Measurements from ENCODE around the gene FXR1.
"Not testable (repeated sequence)": the region's sequence is repeated elsewhere in the genome, so short reads cannot be mapped to it uniquely, and the experiment has no call there.

Gene FXR1

DNA sequence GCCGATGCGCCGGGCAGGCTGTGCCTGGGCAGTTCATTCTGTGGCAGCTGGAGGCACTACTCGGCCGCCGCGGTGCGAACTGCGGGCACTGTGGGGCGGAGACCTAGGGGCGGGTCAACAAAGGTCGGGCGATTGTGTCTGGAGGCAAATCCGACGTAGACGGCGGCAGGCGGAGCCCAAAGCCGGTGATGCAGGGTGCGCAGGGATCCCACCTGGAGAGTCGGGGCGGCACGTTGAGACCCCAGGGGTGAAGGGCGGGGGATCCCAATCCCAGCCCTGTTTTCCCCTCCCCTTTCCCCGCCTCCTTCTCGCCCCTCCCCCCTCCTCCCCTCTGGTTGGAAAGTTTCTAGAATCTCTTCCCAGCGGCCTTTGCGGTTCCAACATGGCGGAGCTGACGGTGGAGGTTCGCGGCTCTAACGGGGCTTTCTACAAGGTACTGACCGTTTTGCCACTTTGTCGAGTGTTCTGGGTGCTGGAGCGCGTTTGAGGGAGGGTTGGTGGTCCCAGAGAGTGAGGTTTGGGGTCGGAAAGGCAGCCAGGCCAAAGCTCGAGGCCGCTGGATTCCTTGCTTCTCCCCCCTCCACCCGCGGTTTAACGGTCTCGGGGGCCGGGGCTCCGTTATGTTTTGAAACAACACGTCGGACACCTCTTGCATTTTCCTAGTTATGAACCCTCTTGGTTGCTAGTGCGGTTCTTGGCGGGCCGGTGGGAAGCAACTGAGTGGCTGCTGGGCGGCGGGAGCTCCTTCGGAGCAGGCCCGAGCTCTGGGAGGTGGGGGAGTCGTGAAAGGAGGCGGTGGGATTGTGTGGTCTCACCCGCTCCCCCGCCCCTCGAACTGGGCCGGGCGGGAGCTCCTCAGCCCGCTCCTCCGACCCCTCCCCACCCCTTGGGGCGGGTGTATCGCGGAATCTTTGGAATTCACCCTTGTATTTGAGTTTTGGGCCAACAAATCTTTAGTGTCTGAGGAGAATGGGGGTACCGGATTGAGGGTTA is at the start of gene FXR1:
TSS of gene FXR1 (plus strand) at position 367 of the 993 bp plus-strand sequence. CDS start at position 383, 16 bp downstream.
- DNase-seq (ENCODE audit: low spot score) = peak; percentile 92

DNA sequence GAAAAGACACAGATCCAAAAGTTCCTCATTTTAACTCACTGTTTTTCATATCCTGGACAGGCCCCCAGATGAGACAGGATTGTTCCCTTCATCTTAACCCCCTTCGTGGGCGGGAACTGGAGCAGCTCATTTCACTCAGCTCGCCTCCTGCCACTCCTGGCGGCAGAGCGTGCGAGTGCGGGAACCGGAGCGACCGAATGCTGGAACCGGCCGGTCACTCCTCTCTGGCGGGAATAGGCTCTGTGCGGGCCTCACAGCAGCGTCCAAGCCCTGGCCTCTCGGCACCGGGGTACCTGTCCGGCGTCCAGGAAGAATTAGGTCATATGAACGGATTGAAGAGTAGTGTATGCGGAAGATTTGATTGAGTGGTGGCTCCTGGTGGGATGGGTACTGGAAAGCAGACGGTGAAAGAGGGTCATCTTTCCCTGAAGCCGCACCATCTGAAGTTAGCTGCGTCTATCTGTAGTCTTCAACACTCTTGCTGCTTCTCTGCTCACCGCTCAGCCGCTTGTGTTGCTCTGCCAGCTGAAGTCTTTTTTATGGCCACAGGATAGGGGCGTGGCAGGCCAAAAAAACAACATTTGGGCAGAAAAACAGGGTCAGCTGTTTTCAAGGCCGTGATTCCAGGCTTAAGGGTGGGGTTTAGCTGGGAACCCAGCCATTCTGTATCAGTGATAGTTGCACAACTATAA is 42.3 kb upstream of the FXR1 start:
- DNase-seq (ENCODE audit: low spot score) = no peak

DNA sequence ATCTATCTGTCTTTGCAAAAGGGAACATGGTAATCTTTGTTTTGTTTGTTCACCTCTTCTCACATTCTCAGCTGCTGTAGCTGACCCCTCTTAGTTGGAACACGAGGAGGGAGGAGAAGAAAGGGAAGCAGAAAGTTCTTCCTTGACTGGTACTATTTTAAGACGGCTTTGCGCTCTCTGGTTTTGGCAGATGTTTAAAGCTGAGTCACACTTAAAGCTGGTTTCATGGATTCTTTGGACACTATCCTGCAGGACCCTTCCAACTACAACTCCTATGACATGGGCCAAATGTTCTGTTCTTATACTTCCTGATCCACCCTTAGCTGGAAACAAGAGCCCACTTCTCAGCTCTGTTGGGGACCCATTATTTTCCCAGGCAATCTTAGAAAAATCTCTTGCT is 40.6 kb upstream of the FXR1 start:
- no peak for DNase-seq (ENCODE audit: low spot score)

DNA sequence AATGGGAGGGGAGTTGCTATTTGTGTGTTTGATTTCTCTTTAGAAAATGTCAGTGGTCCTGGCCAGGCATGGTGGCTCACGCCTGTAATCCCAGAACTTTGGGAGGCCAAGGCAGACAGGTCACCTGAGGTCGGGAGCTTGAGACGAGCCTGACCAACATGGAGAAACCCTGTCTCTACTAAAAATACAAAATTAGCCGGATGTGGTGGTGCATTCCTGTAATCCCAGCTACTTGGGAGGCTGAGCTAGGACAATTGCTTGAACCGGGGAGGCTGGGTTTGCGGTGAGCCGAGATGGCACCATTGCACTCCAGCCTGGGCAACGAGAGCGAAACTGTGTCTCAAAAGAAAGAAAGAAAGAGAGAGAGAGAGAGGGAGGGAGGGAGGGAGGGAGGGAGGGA is 40.0 kb upstream of the FXR1 start:
- DNase-seq (ENCODE audit: low spot score) = not testable (repeated sequence)

DNA sequence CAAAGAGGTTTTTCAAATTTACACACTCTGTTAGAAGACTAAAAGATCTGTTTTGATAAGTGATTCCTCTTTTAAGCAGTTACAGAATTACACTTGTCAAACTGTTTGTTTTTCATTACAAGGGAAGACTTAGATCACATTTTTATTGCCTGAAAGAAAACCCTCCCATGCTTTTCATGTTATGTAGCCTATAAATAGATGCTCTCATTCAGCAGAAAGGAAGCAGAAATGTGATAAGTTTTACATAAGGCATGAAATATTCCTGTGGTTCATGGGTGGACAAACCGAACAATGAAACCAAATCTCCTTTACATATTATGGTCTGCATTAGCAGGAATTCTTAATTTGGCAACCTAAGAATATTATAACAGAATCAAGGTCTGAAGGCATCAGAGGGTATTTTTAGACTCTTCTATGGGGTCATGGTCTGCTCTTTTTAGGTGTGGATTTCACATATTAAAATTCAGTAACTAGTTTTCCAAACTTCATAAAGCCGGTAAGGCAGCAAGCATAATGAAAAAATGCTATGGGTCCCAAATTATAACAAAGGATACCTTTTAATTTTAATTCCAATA is 37.3 kb upstream of the FXR1 start:
- DNase-seq (ENCODE audit: low spot score) = no peak

DNA sequence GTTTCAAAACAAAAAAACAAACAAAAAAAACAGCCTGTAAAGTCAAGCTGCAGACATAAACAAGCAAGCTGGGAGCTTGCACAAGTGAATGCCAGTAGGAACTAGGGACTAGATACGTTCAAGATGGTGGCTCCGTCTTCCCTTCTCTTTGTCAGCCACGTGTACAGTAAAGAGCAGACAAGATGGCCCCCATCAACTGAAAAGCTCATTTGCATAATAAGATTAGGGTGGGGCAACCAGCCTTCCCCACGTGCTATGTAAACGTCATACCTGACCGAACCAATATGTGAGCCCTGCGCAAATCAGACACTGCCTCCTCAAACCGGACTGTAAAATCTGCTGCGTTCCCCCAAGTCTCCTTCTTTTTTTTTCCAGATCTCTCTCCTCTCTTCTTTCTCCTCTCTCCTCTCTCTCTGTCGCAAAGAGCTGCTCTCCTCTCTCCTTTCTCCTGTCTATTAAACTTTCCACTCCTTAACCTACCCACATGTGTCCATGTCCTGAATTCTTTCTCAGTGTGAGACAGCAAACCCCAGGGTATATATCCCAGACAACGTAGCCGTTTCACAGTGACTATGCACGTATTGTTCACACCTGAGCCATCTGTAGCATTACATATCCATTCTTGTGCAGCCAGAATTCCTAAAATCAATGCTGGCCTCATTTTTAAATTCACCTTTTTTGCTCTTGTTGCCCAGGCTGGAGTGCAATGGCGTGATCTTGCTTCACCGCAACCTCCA is 31.2 kb upstream of the FXR1 start:
- DNase-seq (ENCODE audit: low spot score) = no peak

DNA sequence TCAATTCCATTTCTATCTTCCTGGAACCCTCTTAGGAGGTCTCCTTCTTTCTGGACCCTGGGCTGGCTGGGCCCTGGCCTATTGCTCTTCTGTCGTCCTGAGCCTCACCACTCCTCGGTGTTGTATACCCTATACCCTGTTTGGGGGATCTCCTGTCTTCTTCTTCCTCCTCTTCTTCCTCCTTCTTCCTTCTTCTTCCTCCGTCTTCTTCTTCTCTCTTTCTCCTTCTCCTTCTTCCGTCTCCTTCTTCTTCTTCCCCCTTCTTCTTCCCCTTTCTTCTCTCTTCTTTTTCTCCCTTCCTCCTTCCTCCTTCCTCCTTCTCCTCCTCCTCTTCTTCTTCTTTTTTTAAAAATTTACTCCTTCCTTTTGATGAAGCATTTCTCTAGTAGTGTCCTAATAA is 30.4 kb upstream of the FXR1 start:
- DNase-seq (ENCODE audit: low spot score) = no peak

DNA sequence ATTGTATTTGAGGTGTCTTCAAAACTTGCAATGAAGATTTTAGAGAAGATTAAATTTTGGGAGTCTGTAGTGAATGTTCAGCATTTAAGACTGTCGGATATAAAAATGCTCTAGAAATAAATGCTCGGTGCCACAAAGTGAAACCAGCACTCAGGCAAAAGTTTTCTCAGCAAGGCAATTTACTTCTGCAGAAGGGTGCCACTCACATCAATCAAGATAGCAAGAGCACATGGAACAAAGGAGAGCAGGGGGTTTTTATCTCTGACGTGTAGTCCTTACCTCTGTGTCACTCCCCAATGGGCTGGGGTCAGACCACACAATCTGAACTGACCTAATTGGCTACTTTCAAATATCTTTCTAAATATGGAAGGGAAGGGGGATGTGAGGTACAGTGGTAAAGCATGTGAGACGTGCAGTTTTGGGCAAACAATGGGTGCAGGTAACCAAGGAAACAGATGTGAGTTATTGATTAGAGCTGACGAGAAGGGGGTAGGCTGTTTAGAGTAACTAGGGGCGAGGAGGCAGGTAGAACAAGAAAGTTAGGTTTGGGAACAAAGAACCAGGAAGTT is 23.4 kb upstream of the FXR1 start:
- DNase-seq (ENCODE audit: low spot score) = no peak

DNA sequence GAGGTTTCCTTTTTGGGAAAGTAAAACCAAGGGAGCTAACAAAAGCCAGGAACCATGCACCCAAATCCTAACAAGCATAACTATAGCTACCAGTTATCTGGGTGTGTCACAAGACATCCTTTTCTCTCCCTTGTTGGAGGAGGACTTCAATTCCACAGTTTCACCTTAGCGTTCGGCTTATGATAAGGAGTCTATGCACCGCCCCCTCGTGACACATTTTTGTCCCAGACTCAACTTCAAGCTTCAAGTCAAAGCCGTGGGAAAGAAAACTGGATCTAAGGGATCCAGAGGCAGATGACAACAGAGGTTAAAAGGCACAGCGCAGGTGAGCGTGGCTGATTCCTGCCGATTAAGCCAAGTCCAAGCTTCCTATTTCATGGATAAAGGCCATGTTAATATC is 13.9 kb upstream of the FXR1 start:
- DNase-seq (ENCODE audit: low spot score) = no peak

DNA sequence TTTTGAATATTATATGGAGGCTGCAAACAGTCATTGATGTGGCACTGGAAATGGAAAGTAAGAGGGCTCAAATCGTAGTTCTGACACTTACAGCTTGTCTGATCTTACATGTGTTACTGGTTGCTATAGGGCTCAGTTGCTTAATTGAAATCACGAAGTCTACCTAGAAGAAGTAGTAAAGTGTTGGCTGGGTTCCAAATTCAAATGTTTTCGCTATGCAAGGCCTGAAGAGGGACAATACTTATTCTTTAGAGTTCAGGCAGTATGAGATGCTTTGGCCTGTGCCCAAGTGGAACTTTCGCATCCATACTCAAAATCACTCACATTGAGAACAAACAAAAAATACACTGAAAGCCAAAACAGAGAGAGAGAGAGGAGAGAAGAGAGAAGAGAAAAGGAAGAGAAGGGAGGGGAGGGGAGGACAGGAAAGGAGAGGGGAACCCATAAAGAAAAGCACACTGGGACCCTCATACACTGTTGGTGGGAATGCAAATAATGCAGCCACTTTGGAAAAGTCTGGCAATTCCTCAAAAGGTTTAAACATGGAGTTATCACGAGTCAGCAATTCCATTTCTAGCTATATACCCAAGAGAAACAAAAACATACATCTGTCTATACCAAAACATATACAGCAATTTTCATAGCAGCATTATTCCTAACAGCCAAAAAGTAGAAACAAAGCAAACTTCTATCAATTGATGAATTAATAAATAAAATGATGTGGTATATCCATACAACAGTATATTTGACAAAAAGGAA is 2.9 kb upstream of the FXR1 start:
- DNase-seq (ENCODE audit: low spot score) = no peak

DNA sequence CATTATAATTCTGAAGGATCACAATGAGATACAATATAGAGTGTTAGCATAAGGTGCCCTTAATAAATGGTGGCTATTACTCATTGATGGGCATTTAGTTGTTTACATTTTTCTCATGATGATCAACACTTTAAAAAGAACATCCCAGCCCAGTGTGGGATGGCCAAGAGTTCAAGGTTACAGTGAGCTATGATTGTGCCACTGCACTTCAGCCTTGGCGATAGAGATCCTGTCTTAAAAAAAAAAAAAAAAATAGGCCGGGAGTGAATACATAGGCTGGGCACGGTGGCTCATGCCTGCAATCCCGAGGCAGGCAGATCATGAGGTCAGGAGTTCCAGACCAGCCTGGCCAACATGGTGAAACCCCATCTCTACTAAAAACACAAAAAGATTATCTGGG is 1.6 kb upstream of the FXR1 start:
- no peak for DNase-seq (ENCODE audit: low spot score)

DNA sequence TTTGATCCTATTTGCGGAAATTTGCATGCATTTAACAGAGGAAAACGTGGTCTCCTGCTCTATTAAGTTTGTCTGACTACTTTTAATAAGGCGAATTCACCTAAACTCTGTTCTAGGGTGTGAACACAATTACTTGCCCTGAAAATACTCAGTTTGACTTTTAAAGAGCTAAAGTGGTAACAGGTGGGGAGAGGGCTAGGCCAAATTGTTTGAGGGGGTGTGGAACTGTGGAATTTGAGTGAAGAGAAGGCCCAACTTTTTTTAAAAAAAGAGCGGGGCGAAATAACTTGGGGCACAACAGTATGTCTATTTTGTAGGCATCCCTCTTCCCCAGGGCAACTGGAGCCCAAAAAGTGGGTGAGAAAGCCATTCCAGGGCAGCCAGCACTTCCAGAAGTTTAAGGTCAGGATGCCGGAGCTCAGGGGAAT is 580 bp upstream of the FXR1 start:
- DNase-seq (ENCODE audit: low spot score) = no peak

DNA sequence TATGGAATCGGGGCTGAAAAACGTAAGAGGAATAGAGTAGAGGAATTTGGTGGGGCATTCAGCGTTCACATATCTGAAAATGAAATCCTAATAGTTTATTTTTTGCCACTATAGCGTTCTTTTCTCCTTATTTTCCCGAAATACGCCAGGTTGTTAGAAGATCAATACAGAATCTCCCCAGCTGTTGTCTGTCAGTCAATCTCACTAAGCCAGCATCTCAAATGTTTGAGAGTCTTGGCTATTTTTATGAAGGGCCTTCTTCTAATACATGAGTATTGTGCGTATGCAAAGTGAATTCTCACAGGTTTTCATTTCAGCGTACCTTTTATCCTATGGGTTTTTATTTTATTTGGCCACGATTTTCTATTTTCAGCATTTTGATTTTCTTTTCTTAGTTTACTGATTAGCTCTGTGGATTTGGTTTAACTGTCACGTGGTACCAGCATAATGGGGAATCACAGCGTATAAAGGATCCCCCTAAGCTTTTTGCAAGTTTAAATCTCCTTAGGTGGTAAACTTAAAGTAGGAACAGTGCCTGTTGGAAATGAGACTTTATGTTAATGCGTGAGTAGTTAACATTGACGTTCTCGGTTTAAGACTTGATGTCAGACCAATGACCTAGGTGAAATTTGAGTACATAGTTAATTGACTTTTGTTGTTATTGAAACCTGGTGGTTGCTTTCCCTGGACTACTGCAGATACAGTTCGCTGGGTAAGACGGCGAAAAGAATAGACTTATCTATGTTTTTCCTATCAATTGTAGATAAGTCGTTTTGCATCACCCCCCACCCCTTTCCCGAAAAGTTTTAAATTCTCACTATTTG is 1.3 kb downstream of the FXR1 start:
- DNase-seq (ENCODE audit: low spot score) = peak; percentile 36

DNA sequence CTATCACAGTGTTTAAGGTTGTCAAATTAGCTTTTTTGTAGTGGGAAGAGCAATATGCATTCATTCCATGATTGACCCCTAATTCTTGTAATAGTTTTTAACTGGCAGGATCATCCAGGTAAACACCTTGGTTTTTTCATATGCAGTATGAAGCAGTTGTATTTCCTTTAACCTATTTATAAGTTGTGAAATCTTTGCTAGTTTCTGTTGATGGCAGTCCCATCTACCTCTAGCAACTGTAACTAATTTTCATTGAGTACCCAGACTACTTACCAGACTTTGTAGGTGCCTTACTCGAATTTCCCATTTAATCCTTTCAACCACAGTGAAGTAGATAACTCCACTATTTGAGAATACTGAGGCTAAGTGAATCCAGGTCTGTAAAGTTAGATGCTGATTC is 6.1 kb downstream of the FXR1 start:
- DNase-seq (ENCODE audit: low spot score) = peak; percentile 5

DNA sequence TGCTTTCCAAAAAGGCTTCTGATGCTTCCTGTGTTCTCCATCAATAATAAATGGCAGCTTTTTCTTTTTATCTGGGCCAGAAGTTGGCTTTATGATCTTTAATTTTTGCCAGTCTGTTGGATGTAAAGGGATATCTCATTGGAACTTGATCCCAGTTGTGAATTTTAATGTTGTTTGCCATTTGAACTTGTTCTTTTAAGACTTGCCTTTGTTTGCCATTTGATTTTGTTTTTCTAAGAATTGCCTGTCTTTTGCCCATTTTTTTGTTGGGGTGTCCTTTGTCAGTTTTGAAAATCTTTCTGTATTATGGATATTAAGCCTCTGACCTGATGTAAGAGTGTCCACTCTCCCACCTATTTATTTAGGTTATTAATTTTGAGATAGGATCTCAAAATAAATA is 9.8 kb downstream of the FXR1 start:
- DNase-seq (ENCODE audit: low spot score) = no peak

DNA sequence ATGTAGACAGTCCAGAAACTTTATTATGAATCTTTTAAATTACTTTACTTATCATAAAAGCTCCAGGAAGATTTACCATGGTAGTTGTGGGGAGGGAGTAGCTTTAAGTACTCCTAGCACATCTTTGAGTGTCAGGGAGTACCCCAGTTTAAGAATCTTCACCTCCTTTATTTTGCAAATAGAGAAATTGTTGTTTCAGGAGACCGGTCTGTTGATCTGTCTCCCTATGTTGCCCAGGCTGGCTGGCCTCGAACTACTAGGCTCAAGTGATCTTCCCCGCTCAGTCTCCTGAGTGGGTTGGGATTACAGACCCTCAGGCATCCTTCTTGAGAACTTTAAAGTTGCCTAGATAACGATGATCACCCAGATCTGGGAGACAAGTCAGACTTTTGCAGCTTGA is 11.1 kb downstream of the FXR1 start:
- DNase-seq (ENCODE audit: low spot score) = no peak

DNA sequence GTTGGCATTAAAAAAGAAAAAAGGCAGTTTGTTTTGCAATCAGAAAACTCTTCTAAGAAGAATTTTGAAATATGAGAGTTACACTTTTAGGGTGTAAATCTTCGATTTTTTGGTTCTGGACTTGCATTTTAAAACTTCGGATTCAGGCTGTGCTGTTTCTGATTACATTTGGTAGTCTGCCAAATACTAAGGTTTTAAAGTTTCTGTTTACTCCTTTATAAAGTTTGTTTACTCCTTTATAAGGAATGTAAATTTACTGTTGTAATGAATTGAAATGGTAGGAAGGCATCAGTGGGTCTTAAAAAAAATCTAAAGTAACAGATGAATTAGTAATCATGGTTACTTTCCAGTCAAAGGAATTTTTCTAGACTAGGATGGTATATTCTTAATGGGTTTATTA is 14.1 kb downstream of the FXR1 start:
- no peak for DNase-seq (ENCODE audit: low spot score)

DNA sequence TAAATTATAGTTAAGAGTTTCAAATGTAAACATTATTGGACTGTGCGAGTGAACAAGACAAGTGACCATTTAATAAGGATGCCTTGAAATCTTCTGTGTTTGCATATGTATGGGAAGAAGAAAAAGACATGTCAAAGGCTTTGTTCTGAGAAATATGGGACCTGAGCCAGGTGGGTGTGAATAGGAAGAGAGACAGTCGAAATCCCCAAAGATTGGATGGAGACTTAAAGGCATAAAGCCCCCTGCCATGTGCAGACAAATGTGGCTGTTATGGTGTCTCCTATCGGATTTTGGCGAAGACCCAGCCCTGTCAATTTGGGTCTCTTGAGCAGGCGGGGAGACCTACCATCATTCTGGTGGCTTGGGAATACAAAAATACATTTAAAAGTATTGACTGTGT is 16.9 kb downstream of the FXR1 start:
- DNase-seq (ENCODE audit: low spot score) = no peak

DNA sequence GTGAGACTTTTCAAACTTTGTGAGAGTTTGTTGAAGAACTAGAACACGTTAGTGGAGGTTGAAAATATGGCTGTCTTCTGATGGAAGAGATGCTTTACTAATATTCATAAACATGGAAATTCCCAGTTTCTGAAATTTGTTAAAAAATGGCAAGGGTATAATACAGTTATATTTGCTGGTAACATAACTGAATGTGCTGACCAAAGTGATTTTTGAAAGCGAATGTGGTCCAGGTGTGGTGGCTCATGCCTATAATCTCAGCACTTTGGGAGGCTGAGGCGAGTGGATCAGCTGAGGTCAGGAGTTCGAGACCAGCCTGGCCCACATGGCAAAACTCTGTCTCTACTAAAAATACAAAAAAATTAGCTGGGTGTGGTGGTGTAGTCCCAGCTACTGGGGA is 18.1 kb downstream of the FXR1 start:
- no peak for DNase-seq (ENCODE audit: low spot score)

DNA sequence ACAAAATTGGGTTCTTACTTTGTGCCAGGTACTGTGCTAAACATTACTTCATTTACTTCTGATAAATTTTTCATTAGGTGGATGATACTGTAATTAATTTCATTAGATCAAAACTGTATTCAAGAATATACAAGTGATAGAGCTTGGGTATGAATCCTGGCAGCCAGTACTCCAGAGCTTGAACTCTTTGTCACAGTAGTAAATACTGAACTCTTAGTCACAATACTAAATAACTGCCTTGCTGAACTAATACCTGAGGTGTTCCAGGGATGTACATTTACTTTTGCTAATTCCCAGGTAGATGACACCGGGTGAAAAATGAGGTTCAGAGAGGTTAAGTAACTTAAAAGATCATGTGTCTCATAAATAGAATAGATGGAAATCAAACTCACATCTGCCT is 20.3 kb downstream of the FXR1 start:
- DNase-seq (ENCODE audit: low spot score) = no peak

Measured in hematopoietic multipotent progenitor cell treated with erythropoietin and hydrocortisone succinate and interleukin-3 and kit ligand, for 17 days (in vitro differentiated cells).